LNCaP clone FGC (cell line): Measurements from ENCODE around the gene MAFG.

Experiments used
- DNase-seq: peaks from one replicate; pipeline ENCODE4 v3.0.0-alpha.2; 2011; ENCODE audit warnings: low read depth
- H3K4me3 ChIP-seq: 2 replicates; pipeline ENCODE4 v1.5.1; 2011; ENCODE audit warnings: mild to moderate bottlenecking, low read depth, low read length, control low read depth
- CTCF ChIP-seq: IDR thresholded peaks from 2 replicates; pipeline ENCODE4 v1.5.1; 2012; ENCODE audit warnings: mild to moderate bottlenecking; ENCODE audit not compliant: control insufficient read depth, insufficient read depth; ENCODE audit errors: extremely low read depth

MAFG gene

DNA sequence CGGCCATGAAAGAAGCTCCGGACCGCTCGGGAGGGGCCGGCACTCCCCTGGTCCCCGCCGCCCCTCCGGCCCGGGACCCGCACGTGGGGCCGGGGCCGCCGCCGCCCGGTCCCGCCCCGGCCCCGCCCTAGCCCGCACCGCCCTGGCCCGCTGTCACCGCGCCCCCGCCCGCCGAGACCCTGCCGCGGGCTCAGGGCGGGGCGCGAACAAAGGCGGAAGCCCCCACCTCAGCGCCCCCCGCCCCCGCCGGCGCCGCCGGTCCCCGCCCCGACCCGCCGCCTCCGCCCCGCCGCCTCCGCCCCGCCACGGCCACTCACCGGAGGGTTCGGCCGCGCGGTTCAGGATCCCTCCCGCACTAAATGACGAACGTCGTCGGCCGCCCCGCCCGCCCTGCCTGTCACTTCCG is 56.6 kb downstream of the MAFG start, which contains the start of gene ARHGDIA:
ARHGDIA (minus strand) TSS at position 357 of the 406 bp plus-strand sequence. CDS start 1,407 bp downstream, outside the sequence.
- H3K4me3 ChIP-seq: peak within 1 kb of the TSS; percentile 83
- TF ChIP-seq CTCF: no peak
- DNase-seq: no peak

DNA sequence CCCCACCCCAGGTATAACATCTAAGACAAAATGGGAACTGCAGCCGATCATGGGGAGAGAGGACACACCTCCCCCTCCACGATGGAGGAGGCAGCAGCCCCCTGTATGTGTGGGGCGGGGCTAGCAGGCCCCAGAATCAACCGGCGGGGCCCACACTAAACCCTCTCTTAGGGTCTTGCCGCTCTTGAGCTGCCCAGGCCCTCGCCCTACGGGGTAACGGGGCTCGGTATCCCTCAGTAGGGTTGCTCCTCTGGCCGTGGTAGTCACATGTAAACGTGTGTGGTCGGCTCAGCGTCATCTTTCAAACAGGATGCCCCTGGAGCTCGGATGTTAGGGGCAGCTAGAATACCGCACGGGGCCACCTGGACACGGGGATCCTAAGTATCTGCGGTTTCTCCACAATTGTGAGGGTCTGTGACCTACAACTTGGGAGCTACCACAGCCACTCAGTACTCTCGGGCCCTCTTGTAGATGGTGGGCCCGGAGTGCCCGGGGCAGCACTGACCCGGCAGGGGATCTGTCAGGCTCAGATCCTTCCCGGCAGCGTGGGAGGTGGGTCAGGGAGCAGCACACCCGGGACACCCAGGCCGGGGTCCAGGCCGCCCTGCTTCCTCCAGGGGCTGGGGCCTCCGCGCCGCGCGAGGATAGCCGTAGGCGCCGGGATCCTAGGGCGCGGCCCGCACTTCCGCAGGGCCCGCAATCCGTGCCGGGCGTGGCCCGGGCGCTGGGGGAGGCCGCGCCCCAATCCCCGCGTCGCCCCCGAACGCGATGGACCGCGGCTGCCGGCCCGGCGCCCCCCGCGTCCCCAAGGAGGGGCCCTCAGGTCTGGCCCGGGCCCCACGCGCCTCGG is 57.2 kb downstream of the MAFG start:
- TF ChIP-seq CTCF: no peak
- H3K4me3 ChIP-seq: peak overlapping the region; percentile 83
- no peak for DNase-seq

DNA sequence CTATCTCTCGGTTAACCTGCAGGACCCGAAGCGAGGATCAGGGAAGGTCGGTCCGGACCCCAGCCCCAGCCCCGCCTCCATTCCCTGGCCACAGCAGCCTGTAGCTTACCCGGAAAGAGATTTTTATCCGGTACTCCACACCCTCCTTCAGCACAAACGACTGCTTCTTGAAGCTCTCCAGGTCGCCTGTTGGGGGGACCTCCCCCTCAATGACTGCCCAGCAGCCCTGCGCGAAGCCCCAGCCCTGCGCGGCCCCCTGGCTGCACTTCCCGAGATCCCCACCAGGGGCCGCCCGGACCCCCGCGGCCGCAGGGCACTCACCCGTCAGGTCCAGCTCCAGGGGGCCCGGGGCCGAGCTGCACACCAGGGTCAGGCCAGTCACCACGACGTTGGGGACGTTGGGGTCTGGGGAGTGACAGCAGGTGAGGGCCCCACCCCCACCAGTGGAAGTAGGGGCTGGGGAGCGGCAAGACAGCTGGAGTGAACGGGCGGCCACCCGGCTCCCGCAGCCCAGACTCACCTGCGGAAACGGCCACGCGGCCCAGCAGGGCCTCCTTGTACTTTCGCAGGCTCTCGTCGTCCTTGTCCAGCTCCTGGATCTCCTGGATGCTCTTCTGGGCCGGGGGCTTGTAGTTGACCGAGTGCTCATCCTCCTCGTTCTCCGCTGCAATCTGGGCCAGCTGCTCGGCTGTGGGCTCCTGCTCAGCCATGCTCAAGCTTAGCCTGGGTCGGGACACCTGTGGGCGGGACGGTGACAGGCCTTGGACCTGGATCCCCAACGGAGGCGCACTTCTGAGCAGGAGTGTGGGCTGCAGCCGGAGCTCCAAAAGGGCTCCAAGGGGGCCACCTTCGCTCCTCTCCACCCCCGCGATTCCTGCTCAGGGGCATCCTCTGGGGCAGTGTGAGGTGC is 58.1 kb downstream of the MAFG start:
- no peak for DNase-seq
- peak; percentile 45 for TF ChIP-seq CTCF
- peak overlapping the region; percentile 83 for H3K4me3 ChIP-seq

DNA sequence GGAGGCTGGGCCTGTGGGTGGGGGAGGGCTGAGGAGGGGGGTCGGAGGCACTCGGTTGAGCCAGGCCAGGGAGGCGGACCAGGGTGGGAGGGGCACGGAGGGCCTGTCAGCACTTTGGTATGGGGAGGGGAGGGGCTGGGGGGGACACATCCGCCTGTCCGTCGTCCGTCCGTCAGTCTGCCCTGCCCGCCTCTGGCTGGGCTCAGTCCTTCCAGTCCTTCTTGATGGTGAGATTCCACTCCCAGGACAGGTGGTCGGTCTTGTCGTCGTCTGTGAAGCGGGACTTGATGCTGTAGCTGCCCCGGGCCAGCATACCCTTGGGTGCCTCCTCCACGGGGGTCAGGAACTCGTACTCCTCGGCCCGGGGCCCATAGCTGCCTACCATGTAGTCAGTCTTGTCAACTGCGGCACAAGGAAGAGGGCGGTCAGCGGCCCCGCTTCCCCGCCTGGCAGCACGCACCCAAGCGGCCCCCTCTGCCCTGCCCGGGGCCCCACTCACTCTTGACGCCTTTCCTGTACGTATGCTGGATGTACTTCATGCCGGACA is 58.8 kb downstream of the MAFG start:
- no peak for DNase-seq
- H3K4me3 ChIP-seq: peak overlapping the region; percentile 83
- TF ChIP-seq CTCF: no peak
